ENCODE measurements around the gene DNAJC5G.

DNAJC5G gene

DNA sequence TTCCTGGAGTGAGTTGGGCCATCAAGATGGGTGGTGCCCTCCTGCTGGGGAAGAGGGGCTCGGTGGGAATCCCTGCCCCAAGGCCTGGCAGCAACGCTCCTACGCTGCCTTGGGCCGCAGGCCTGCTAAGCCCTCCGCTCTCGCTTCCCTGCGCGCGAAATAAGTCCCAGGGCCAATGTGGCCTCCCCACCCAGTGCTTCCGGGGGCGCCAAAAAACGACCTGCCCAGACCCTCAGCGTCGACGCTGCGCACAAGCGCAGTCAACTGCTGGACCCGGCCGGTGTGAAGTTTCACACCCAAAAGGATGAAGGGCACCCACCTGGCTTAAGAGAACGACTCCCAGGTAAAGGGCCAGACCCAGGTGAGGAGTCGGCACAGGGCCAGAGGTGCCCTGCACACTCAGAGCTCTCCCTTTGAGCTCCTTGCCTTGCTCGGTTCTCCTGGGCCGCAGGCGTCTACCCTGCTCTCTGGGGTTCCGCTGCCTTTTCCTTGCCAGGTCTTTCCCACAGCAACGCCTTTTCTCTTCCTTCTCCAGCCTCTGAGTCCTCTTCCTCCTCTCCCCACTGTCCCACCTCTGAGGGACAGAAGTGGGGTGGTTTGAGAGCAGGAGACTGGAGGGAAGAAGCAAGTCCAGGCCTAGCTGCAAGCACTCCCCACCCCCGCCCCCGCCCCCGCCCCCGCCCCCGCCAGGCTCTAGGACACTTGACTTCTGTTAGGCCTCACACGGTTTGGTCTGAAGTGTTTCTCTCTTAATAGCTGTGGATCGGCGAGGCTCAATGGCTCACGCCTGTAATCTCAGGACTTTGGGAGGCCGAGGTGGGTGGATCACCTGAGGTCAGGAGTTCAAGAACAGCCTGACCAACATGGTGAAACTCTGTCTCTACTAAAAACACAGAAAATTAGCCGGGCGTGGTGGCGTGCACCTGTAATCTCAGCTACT is at the start of gene DNAJC5G:
Gene DNAJC5G, plus strand, starts transcription at position 223 of the 940 bp plus-strand sequence. CDS start 1,296 bp downstream, outside the sequence.
- DNase-seq (ENCODE audit: low spot score), result no peak

GRCh38 chr2:27225526-27225925 is 49.7 kb upstream of the DNAJC5G start:
- no peak for DNase-seq (ENCODE audit: low spot score)

- DNase-seq (ENCODE audit: low spot score), result no peak
Observed at GRCh38 chr2:27227501-27227900, 47.7 kb upstream of the DNAJC5G start.

- no peak for DNase-seq (ENCODE audit: low spot score)
Observed at GRCh38 chr2:27231921-27232320, 43.3 kb upstream of the DNAJC5G start.

GRCh38 chr2:27233341-27233740 is 41.9 kb upstream of the DNAJC5G start:
- no peak for DNase-seq (ENCODE audit: low spot score)

GRCh38 chr2:27236136-27236535 is 39.1 kb upstream of the DNAJC5G start:
- no peak for DNase-seq (ENCODE audit: low spot score)

GRCh38 chr2:27236626-27237025 is 38.6 kb upstream of the DNAJC5G start:
- no peak for DNase-seq (ENCODE audit: low spot score)

- DNase-seq (ENCODE audit: low spot score), result no peak
Observed at GRCh38 chr2:27237341-27237945, 37.8 kb upstream of the DNAJC5G start.

DNA sequence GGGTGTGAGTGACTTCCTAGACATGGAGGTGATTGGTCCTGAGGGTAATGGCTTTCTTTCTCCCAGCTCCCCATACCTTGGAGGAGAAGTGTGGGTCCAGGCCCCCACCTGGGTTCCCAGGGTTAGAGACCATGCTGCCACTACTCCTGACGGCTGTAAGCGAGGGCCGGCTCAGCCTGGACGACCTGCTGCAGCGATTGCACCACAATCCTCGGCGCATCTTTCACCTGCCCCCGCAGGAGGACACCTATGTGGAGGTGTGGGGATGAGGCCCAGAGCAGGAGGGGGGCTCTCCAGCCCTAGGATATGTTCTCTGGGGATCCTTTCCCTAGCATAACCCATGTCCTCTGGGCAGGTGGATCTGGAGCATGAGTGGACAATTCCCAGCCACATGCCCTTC is 36.3 kb upstream of the DNAJC5G start:
- no peak for DNase-seq (ENCODE audit: low spot score)

- no peak for DNase-seq (ENCODE audit: low spot score)
Observed at GRCh38 chr2:27240406-27240805, 34.8 kb upstream of the DNAJC5G start.

- no peak for DNase-seq (ENCODE audit: low spot score)
Observed at GRCh38 chr2:27241761-27242613, 33.2 kb upstream of the DNAJC5G start.

- no peak for DNase-seq (ENCODE audit: low spot score)
Observed at GRCh38 chr2:27242614-27242951, 32.6 kb upstream of the DNAJC5G start.

DNA sequence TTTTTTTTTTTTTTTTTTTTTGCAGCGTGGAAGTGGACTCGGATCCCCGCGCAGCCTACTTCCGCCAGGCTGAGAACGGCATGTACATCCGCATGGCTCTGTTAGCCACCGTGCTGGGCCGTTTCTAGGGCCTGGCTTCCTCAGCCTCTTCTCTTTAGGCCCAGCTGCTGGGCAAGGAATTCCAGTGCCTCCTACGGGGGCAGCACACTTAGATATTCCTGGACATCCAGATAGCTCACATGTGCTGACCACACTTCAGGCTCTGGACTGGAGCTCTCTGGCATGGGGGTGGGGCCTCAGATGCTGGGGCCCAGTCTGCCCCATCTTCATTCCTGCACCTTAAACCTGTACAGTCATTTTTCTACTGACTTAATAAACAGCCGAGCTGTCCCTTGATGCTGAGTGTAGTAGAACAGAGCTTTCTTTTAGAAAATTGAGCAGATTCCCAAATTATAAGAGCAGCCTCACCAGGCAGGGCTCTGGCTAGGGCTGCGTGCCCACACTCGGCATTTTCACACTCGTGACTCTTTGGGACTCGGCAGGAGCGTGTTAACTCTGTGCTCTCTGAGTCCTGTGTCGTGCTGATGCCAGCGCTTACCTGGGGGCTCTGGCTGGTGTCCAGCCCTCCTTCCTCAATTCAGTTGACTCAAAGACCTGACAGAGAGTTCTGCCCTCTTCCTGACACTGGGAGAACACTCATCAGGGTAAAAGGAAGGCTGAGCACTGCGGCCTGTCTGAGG is 31.7 kb upstream of the DNAJC5G start:
- no peak for DNase-seq (ENCODE audit: low spot score)

- DNase-seq (ENCODE audit: low spot score), result no peak
Observed at GRCh38 chr2:27245116-27245515, 30.1 kb upstream of the DNAJC5G start.

DNA sequence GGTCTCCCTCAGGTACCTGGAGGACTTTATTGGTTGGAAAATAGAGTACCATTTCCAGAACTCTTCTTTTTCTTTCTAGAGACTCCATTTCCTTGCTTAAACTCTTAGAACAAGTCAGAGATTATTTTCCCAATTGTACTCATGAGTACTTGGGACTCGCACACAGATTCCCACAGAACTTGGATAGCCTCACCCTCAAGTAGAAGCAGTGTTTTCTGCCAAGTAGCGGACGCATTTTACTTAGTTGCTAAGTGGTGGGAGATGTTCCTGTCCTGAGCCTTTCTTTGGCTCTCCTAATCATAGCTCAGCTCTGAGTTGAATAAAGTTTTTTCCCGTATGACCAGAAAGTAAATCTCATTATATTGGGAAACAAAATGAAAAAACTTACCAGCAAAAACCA is 29.6 kb upstream of the DNAJC5G start:
- no peak for DNase-seq (ENCODE audit: low spot score)

DNA sequence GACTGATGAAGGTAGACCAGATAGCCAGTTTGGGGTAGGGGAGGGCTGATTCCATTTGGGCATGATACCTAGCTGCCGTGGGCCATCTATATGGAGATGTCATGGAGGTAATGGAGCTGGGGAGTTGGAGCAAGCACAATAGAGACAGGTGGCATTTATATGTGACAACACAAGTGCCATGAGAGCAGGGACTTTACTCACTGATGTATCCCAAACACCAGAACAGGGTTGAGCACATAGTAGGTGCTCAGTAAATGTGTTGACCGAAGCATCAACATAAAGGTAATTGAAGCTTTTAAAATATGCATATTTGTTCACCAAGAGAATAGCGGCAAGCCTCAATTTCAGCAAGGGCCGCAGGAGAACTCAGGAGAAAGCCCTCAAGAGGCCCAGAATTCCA is 27.3 kb upstream of the DNAJC5G start:
- DNase-seq (ENCODE audit: low spot score), result no peak

DNA sequence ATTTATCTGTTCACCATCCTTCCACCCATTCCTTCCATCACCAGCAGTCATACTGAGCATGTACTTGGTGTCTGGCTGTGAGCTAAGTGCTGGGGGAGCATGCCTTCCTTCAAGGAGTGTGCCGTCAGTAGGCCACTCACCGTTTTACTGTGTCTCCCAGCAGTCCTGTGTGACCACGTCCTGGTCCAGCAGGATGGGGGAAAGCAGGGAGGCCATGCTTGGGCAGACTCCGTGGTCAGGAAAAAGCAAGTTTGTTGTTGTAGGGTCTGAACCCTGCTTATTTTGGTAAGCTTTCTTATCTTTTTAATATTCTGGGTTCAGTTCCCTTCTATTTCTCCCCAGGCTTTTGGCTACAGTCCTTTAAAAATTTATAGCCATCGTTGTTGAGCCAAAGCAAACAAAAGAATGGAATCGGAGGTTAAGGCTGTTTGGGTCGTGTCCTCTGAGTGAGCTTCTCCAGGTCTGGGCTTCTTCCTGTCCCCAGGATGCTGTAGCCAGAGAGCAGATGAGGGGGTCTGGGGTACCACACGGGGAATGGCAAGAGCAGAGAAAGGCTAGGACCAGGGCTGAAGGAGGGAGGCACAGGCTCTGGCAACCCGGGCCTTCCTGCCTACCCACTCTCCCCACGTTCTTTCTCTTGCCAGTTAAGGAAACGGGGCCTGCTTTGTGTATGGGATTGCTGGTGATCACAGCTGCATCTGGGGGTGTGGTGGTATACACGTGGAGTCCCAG is 25.9 kb upstream of the DNAJC5G start:
- no peak for DNase-seq (ENCODE audit: low spot score)

DNA sequence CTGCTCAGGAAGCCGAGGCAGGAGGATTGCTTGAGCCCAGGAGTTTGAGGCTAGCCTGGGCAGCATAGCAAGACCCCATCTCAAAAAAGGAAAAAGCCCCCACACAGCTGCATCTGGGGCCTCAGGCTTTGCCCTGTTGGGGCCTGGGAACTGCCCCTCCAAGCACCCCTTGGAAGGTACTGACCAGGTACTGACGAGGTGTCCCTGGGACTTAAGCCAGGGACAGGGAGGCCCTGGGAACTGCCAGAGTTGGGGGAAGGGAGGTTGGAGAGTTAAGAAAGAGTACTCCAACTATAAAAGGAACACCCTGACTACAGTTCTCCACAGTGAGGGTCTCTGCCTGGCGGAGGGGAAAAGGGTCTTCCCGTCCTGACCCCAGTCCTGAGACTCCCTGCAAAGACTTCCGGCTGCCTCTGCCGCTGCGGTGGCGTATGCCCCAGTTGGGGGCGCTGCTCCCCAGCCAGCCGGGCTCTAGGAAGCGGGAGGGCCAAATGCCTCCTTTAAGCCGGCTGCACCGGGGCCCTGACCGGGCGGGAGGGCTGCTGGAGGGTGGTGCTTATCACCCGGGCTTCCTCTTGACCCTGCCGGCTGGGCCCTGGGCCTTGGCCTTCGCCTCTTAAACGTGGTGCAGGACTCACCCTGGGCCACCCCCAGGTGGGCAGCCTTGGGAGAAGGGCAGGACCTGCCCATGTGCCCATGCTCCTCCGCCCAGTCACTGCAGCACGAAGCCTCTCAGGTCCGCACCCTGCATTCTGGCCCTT is 25.2 kb upstream of the DNAJC5G start:
- DNase-seq (ENCODE audit: low spot score), result no peak

GRCh38 chr2:27250652-27251379 is 24.4 kb upstream of the DNAJC5G start:
- no peak for DNase-seq (ENCODE audit: low spot score)

GRCh38 chr2:27251766-27252165 is 23.5 kb upstream of the DNAJC5G start:
- no peak for DNase-seq (ENCODE audit: low spot score)
